Hepatocyte (in vitro differentiated cells): ENCODE measurements around the gene SSBP2.

Source experiments
- EZH2 ChIP-seq: fragments of 200-600 bp; sonication (generic); IDR thresholded peaks from 2 replicates; pipeline ENCODE4 v1.6.1; 2016; ENCODE audit warnings: antibody characterized with exemption, mild to moderate bottlenecking, borderline replicate concordance
- TF ChIP-seq, protein P1 (sequence below): fragments of 200-600 bp; sonication (generic); IDR thresholded peaks from 2 replicates; pipeline ENCODE4 v1.5.1; 2016; ENCODE audit warnings: antibody characterized with exemption, mild to moderate bottlenecking; ENCODE audit not compliant: poor library complexity

DNA sequence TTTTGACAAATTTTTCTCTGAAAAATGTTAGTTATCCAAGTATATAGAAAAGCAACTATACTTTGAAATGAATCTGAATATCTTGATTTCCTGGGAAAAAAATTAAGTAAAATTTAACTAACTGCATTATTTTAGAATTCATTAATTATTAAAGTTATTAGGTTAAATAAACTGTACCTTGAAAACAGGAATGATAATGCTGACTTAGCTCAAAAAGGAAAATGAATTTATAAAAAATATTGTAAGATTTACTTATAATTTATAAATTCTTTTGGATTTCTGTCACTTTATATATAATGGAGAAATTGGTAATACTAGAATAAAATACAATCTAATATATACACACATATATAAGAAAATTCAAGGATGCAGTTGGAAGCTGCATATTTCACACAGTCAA is 320.9 kb downstream of the SSBP2 start:
- TF ChIP-seq, protein P1, sequence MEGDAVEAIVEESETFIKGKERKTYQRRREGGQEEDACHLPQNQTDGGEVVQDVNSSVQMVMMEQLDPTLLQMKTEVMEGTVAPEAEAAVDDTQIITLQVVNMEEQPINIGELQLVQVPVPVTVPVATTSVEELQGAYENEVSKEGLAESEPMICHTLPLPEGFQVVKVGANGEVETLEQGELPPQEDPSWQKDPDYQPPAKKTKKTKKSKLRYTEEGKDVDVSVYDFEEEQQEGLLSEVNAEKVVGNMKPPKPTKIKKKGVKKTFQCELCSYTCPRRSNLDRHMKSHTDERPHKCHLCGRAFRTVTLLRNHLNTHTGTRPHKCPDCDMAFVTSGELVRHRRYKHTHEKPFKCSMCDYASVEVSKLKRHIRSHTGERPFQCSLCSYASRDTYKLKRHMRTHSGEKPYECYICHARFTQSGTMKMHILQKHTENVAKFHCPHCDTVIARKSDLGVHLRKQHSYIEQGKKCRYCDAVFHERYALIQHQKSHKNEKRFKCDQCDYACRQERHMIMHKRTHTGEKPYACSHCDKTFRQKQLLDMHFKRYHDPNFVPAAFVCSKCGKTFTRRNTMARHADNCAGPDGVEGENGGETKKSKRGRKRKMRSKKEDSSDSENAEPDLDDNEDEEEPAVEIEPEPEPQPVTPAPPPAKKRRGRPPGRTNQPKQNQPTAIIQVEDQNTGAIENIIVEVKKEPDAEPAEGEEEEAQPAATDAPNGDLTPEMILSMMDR = no peak
- no peak for TF ChIP-seq EZH2
